ENCODE data around the gene DDX51. TPM values are rescaled to one million over a fixed set of nuclear protein-coding genes. Genes with fewer than 3 reads are reported as not detected.
A peak's percentile ranks its signal among the peaks of the same experiment; 100 is the strongest.

The DDX51 gene, protein sequence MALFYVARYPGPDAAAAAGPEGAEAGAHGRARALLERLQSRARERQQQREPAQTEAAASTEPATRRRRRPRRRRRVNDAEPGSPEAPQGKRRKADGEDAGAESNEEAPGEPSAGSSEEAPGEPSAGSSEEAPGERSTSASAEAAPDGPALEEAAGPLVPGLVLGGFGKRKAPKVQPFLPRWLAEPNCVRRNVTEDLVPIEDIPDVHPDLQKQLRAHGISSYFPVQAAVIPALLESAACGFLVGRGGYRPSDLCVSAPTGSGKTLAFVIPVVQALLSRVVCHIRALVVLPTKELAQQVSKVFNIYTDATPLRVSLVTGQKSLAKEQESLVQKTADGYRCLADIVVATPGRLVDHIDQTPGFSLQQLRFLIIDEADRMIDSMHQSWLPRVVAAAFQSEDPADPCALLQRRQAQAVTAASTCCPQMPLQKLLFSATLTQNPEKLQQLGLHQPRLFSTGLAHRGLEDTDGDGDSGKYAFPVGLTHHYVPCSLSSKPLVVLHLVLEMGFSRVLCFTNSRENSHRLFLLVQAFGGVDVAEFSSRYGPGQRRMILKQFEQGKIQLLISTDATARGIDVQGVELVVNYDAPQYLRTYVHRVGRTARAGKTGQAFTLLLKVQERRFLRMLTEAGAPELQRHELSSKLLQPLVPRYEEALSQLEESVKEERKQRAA
- total RNA-seq (2021) (16.2 and 19.7 TPM in 2 replicates), Bru-seq, nascent RNA (percentile 52 among the genes with signal in this experiment), BruChase-seq, experiment 1, labeled RNA remaining after a 2-hour chase (percentile 70 among the genes with signal in this experiment), BruChase-seq, experiment 2, labeled RNA remaining after a 6-hour chase (percentile 82 among the genes with signal in this experiment)
- long read RNA-seq, full-length matches to known transcripts, result 12 of 18 reads
- long read RNA-seq, partial matches to known transcripts, result 1 of 18 reads
- long read RNA-seq, other reads (novel, unspliced or antisense), result 5 of 18 reads

DNA sequence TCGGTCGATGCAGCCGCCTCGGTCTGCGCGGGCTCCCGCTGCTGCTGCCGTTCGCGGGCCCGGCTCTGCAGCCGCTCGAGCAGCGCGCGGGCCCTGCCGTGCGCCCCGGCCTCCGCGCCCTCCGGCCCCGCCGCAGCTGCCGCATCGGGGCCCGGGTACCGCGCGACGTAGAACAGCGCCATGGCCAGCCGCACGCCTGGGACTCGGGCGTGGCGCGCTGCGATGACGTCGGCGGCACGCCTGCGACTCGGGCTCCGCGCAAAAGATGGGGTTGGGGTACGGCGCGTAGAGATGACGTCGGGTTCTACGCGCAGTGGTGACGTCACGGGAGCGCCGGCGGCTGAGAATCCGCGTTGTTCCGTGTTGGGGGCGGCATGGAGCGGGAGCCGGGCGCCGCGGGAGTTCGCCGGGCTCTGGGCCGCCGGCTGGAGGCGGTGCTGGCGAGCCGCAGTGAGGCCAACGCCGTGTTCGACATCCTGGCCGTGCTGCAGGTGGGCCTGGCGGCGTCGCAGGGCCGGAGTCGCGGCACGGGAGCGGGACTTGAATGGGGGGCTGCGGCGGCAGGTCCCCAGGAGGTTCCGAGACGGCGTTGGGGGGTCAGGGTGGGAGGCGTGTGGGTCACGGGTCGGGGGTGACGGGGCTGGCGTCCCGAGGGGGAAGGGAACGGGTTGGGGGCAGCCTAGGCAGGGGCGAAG is at the start of gene DDX51, which contains the start of gene NOC4L:
Gene DDX51, minus strand, starts transcription at position 205 of the 695 bp plus-strand sequence. Its CDS starts 23 bp downstream, at position 182.
Gene NOC4L, plus strand, starts transcription at position 343 of the 695 bp plus-strand sequence. Its CDS starts 32 bp downstream, at position 375.
- H3K36me3 ChIP-seq (ENCODE audit: low read depth), result peaks cover 16% of the 10 kb centered on the region
- TF ChIP-seq EZH2 (IDR thresholded peaks at IDR 0.05; ENCODE audit: low read depth), result no peak
- no peaks in the 10 kb centered on the region for H3K9me3 ChIP-seq (ENCODE audit: insufficient read depth, low read depth)
- peaks cover 13% of the 10 kb centered on the region for H3K4me1 ChIP-seq (replicated peaks; ENCODE audit: insufficient read depth)
- H3K27ac ChIP-seq, result no peak within 1 kb of the TSS
- POLR2A ChIA-PET (ENCODE audit: unreplicated experiment), result no interaction called here
- no peaks in the 10 kb centered on the region for H3F3A ChIP-seq (ENCODE audit: insufficient read depth, low read depth)
- CTCF ChIA-PET, result interaction anchor here (1.0 kb wide), 1 partner anchor 9 kb away, joined by 3 read pairs; no protein-coding TSS in a partner anchor
- peak within 1 kb of the TSS; percentile 93 for H2AFZ ChIP-seq
- no peaks in the 10 kb centered on the region for H3K9me2 ChIP-seq (ENCODE audit: insufficient read depth)
- peak; percentile 83 to 94 for DNase-seq
- peaks cover 31% of the 10 kb centered on the region for H3K79me2 ChIP-seq (ENCODE audit: low read depth)
- peak within 1 kb of the TSS; percentile 96 for H3K4me2 ChIP-seq
- 0 out of 2 replicates have a peak, but pooled peaks cover 6% of the 10 kb centered on the region for H4K20me1 ChIP-seq (ENCODE audit: insufficient read depth)
- intact Hi-C loops (cut with micrococcal nuclease; ENCODE audit: unreplicated experiment), result no loop called here
- no peaks in the 10 kb centered on the region for H3K27me3 ChIP-seq (ENCODE audit: insufficient read depth, low read depth)
- H3K4me3 ChIP-seq, result peak within 1 kb of the TSS; percentile 99
- no TSS peak for BruUV-seq (replicated peaks)

DNA sequence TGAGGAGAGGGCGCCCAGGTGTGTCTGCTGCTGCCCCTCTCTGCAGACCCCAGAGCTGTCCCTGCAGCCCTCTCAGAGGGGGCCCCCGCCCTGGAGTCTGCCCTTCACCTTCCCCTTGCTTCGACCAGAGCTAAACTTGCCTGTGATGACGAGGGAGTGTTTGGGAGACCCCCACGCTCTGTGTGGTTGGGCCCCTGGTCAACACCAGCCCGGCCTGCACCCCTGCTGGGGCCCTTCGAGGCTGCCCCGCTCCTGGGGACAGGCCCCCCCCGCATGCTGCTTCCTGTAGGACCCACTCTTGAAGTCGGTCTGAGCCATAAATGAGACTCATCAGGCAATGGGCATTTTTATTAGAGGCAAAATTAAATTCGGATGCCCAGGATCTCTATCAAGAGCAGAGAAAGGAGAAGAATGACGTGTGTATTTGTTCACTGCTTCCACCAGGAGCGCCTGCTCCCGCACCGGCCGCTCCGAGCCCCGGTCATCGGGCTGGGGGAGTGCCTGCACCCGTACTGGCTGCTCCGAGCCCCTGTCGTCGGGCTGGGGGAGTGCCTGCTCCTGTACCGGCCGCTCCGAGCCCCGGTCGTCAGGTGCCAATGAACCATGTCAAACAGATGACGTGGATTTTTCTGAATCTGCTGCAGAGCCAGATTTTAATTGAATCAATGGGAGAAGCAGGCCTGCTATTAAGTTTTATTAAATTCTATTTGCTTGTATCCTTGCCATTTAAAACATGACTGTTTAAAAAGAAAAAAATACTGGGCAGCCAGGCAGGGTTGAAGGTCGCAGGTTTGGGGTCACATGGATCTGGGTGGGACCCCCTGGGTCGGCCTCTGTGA is 47.8 kb upstream of the DDX51 start:
- Histone ChIP-seq H3K4me2 (no peak overlapping the region), H3K79me2 (ENCODE audit: low read depth) (no peaks in the 10 kb centered on the region), H3K9me3 (ENCODE audit: insufficient read depth, low read depth) (no peaks in the 10 kb centered on the region), H4K20me1 (ENCODE audit: insufficient read depth) (no peaks in the 10 kb centered on the region), H3F3A (ENCODE audit: insufficient read depth, low read depth) (no peaks in the 10 kb centered on the region), H3K36me3 (ENCODE audit: low read depth) (no peaks in the 10 kb centered on the region), H3K27me3 (ENCODE audit: insufficient read depth, low read depth) (peaks cover 100% of the 10 kb centered on the region), H3K4me1 (replicated peaks; ENCODE audit: insufficient read depth) (no peaks in the 10 kb centered on the region), H2AFZ (no peak overlapping the region), H3K9me2 (ENCODE audit: insufficient read depth) (no peaks in the 10 kb centered on the region), H3K4me3 (no peak overlapping the region), H3K27ac (no peak overlapping the region)
- no TSS peak for BruUV-seq (replicated peaks)
- TF ChIP-seq EZH2 (IDR thresholded peaks at IDR 0.05; ENCODE audit: low read depth), result no peak
- TF ChIP-seq, protein P1, sequence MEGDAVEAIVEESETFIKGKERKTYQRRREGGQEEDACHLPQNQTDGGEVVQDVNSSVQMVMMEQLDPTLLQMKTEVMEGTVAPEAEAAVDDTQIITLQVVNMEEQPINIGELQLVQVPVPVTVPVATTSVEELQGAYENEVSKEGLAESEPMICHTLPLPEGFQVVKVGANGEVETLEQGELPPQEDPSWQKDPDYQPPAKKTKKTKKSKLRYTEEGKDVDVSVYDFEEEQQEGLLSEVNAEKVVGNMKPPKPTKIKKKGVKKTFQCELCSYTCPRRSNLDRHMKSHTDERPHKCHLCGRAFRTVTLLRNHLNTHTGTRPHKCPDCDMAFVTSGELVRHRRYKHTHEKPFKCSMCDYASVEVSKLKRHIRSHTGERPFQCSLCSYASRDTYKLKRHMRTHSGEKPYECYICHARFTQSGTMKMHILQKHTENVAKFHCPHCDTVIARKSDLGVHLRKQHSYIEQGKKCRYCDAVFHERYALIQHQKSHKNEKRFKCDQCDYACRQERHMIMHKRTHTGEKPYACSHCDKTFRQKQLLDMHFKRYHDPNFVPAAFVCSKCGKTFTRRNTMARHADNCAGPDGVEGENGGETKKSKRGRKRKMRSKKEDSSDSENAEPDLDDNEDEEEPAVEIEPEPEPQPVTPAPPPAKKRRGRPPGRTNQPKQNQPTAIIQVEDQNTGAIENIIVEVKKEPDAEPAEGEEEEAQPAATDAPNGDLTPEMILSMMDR (conservative IDR thresholded peaks at IDR 0.05), result no peak
- intact Hi-C loops (cut with micrococcal nuclease; ENCODE audit: unreplicated experiment), result no loop called here
- CTCF ChIA-PET, result no interaction called here
- POLR2A ChIA-PET (ENCODE audit: unreplicated experiment), result no interaction called here
- no peak for DNase-seq

DNA sequence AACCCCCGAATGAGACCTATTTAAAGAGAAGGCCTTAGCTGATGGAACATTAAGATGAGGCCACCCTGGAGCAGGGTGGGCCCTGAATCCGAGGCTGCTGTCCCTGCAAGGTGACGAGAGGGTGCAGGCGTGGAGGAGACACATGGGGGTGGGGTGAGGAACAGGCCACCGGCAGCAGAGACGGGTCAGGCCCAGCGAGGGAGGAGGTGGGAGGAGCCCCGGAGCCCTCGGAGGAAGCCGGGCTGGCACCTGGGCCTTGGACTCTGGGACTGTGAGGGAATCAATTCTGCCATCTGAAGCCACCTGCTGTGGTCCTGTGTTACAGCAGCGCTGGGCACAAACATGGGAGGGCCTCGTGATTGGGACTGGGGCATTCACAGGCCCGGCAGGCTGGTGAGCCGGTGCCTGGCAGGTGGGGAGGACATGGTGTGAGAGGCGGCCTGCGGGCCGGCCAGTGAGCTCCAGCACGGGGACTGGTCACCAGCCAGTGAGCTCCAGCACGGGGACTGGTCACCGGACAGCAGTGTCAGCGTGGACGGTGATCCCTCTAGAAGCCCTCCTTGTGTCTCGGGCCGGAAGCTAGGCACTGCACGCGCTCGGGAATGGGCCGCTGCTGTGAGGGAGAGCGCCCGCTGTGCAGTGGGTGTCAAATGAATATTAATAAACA is 46.8 kb upstream of the DDX51 start:
- H3F3A ChIP-seq (ENCODE audit: insufficient read depth, low read depth), result no peaks in the 10 kb centered on the region
- no peaks in the 10 kb centered on the region for H3K79me2 ChIP-seq (ENCODE audit: low read depth)
- H3K27me3 ChIP-seq (ENCODE audit: insufficient read depth, low read depth), result peaks cover 100% of the 10 kb centered on the region
- no peak for DNase-seq
- H3K36me3 ChIP-seq (ENCODE audit: low read depth), result no peaks in the 10 kb centered on the region
- no peak overlapping the region for H3K4me3 ChIP-seq
- no peaks in the 10 kb centered on the region for H3K9me3 ChIP-seq (ENCODE audit: insufficient read depth, low read depth)
- intact Hi-C loops (cut with micrococcal nuclease; ENCODE audit: unreplicated experiment), result no loop called here
- H3K27ac ChIP-seq, result no peak overlapping the region
- H3K4me2 ChIP-seq, result no peak overlapping the region
- CTCF ChIA-PET, result no interaction called here
- no peak overlapping the region for H2AFZ ChIP-seq
- no peaks in the 10 kb centered on the region for H3K4me1 ChIP-seq (replicated peaks; ENCODE audit: insufficient read depth)
- POLR2A ChIA-PET (ENCODE audit: unreplicated experiment), result no interaction called here
- no peaks in the 10 kb centered on the region for H3K9me2 ChIP-seq (ENCODE audit: insufficient read depth)
- TF ChIP-seq, protein P1 (conservative IDR thresholded peaks at IDR 0.05), result no peak
- no peak for TF ChIP-seq EZH2 (IDR thresholded peaks at IDR 0.05; ENCODE audit: low read depth)
- H4K20me1 ChIP-seq (ENCODE audit: insufficient read depth), result no peaks in the 10 kb centered on the region
- BruUV-seq (replicated peaks), result no TSS peak

Data from PC-9 (cell line).